HepG2 (cell line): ENCODE data around the gene LEMD1. TPM values are rescaled to one million over a fixed set of nuclear protein-coding genes. Genes with fewer than 3 reads are reported as not detected.

Source experiments
- ARID2 ChIP-seq: sonication (generic); formaldehyde crosslinking; IDR thresholded peaks from 2 replicates; pipeline ENCODE4 v1.8.1; 2022; ENCODE audit warnings: mild to moderate bottlenecking, missing genetic modification reagents, borderline replicate concordance
- ARNT2 ChIP-seq: sonication (generic); formaldehyde crosslinking; IDR thresholded peaks from 2 replicates; pipeline ENCODE4 v1.8.0; 2022; ENCODE audit warnings: mild to moderate bottlenecking, low read depth, missing genetic modification reagents, moderate library complexity
- CBFB ChIP-seq: sonication (generic); formaldehyde crosslinking; IDR thresholded peaks from 2 replicates; pipeline ENCODE4 v1.4.0; 2020; ENCODE audit warnings: missing genetic modification reagents
- CBX1 ChIP-seq: IDR thresholded peaks from one replicate; pipeline ENCODE4 v1.6.1; 2016; ENCODE audit warnings: antibody characterized with exemption, low read depth
- CEBPG ChIP-seq: IDR thresholded peaks from 2 replicates; pipeline ENCODE4 v1.6.1; 2016
- EED ChIP-seq: sonication (generic); formaldehyde crosslinking; IDR thresholded peaks from 2 replicates; pipeline ENCODE4 v1.5.0; 2020; ENCODE audit warnings: mild to moderate bottlenecking, missing genetic modification reagents
- FOSL2 ChIP-seq: sonication (generic); formaldehyde crosslinking; IDR thresholded peaks from 2 replicates; pipeline ENCODE4 v1.4.0; 2020; ENCODE audit warnings: missing genetic modification reagents
- GTF2F1 ChIP-seq: fragments of 150-350 bp; IDR thresholded peaks from 2 replicates; pipeline ENCODE4 v1.6.1; 2014; ENCODE audit warnings: low read length
- HNF1B ChIP-seq: sonication (generic); formaldehyde crosslinking; IDR thresholded peaks from 2 replicates; pipeline ENCODE4 v1.5.1; 2020; ENCODE audit warnings: mild to moderate bottlenecking, moderate library complexity, missing genetic modification reagents
- KDM3A ChIP-seq: IDR thresholded peaks from 2 replicates; pipeline ENCODE4 v1.6.1; 2018; ENCODE audit warnings: low read depth, missing compliant biosample characterization
- KDM5B ChIP-seq: sonication (generic); formaldehyde crosslinking; IDR thresholded peaks from 2 replicates; pipeline ENCODE4 v1.4.0; 2020; ENCODE audit warnings: missing genetic modification reagents, mild to moderate bottlenecking, borderline replicate concordance
- KLF16 ChIP-seq, 2 experiments: sonication (generic) in 1 of 2; formaldehyde crosslinking in 1 of 2; IDR thresholded peaks; 2 replicates each; pipeline versions ENCODE4 v1.6.1 to v1.8.0; 2016 to 2023; ENCODE audit warnings: missing genetic modification reagents in 2 of 2, missing compliant biosample characterization in 1 of 2
- LRRFIP1 ChIP-seq: sonication (generic); formaldehyde crosslinking; conservative IDR thresholded peaks from 2 replicates; pipeline ENCODE4 v1.4.0; 2020; ENCODE audit warnings: missing genetic modification reagents
- MATR3 ChIP-seq: sonication (generic); formaldehyde crosslinking; IDR thresholded peaks from 2 replicates; pipeline ENCODE4 v1.4.0; 2020; ENCODE audit warnings: missing genetic modification reagents
- PLSCR1 ChIP-seq: sonication (generic); formaldehyde crosslinking; IDR thresholded peaks from 2 replicates; pipeline ENCODE4 v1.5.0; 2020; ENCODE audit warnings: missing genetic modification reagents, mild to moderate bottlenecking, borderline replicate concordance
- RNF2 ChIP-seq: fragments of 450-650 bp; conservative IDR thresholded peaks from 2 replicates; pipeline ENCODE4 v1.6.1; 2016; ENCODE audit warnings: low read depth
- SAFB2 ChIP-seq: sonication (generic); formaldehyde crosslinking; IDR thresholded peaks from 2 replicates; pipeline ENCODE4 v1.5.1; 2020; ENCODE audit warnings: missing genetic modification reagents, low read depth, mild to moderate bottlenecking, borderline replicate concordance
- ZBTB7A ChIP-seq: sonication (generic); formaldehyde crosslinking; IDR thresholded peaks from 2 replicates; pipeline ENCODE4 v1.8.0; 2022; ENCODE audit warnings: mild to moderate bottlenecking, missing genetic modification reagents
- ZFP36L2 ChIP-seq: sonication (generic); formaldehyde crosslinking; IDR thresholded peaks from 2 replicates; pipeline ENCODE4 v1.4.0; 2020; ENCODE audit warnings: missing genetic modification reagents
- ZNF124 ChIP-seq: sonication (generic); formaldehyde crosslinking; IDR thresholded peaks from 2 replicates; pipeline ENCODE4 v1.4.0; 2020; ENCODE audit warnings: missing genetic modification reagents
- ZNF326 ChIP-seq: sonication (generic); formaldehyde crosslinking; IDR thresholded peaks from 2 replicates; pipeline ENCODE4 v1.4.0; 2020; ENCODE audit warnings: missing genetic modification reagents, borderline replicate concordance
- ZNF329 ChIP-seq: sonication (generic); formaldehyde crosslinking; IDR thresholded peaks from 2 replicates; pipeline ENCODE4 v1.9.0; 2021; ENCODE audit warnings: low read depth, mild to moderate bottlenecking, missing genetic modification reagents
- ZNF605 ChIP-seq: sonication (generic); formaldehyde crosslinking; IDR thresholded peaks from 2 replicates; pipeline ENCODE4 v1.8.0; 2022; ENCODE audit warnings: mild to moderate bottlenecking, missing genetic modification reagents
- ZNF777 ChIP-seq: sonication (generic); formaldehyde crosslinking; IDR thresholded peaks from 2 replicates; pipeline ENCODE4 v1.4.0; 2020; ENCODE audit warnings: missing genetic modification reagents
- polyA plus RNA-seq, 8 experiments: library from polyadenylated mRNA; depleted of rRNA in 3 of 8; stranded (reverse) in 7 of 8; unstranded in 1 of 8; fragments of >200 nt; fragmentation: Illumina TruSeq in 4 of 8; extraction: Trizol in 4 of 8; gene quantifications; 2 replicates each; pipeline versions ENCODE4 v1.2.1 to v1.2.3, GENCODE V29; 2011 to 2016; ENCODE audit warnings: low read depth in 4 of 8, missing spikeins in 1 of 8, mixed read lengths in 1 of 8; ENCODE audit not compliant: insufficient read depth in 1 of 8
- total RNA-seq, 5 experiments: library from RNA; depleted of rRNA; stranded (reverse); fragments of >200 nt; fragmentation: Illumina TruSeq; extraction: Trizol; gene quantifications; 2 replicates each; pipeline ENCODE4 v1.2.3, GENCODE V29; 2016; ENCODE audit warnings: low read depth in 1 of 5
- TF ChIP-seq, protein P1 (sequence below): sonication (generic); formaldehyde crosslinking; IDR thresholded peaks from 2 replicates; pipeline ENCODE4 v1.5.0; 2020; ENCODE audit warnings: mild to moderate bottlenecking, low read depth, missing genetic modification reagents, borderline replicate concordance

Gene LEMD1
- total and polyA plus RNA-seq, 2 of the 13 experiments (the other 11 are each of a cell fraction or from before 2014, with no cell fraction given), result 1.4 to 2.3 TPM

DNA sequence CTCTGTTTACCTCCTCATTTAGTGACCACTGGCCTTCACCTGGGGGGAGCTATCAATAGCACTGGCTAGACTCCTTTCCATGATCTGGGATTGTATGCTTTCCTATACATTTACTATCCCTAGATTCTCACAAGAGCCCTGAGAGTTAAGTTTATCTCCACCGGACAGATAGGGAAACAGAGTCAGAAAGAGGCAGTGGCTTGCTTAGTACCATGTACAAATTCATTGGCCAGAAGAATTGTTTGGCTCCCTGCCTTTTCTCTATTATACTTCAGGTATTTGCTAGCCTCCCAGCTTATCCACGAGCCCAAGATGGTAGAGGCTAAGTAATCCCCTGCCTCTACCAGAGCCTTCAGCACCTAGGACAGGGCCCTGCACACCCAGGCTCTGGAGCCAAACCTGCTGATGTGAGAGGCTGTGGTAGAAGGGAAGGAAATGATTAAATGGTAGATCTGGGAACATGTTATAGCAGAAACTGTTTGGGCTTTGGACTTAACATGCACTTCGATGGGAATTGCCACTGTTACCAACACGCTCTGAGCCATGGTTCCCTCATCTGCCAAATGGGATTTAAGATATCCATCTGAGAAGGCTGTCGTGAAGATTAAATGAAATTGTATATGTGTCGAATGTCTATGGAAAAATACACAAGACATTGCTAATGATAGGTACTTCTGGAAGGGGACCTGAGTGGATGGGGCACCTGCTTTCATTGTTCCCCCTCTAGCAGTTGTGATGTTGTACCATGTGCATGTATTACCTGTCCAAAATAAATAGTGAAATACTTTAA is 37.1 kb upstream of the LEMD1 start (continued):
- no peak for TF ChIP-seq PLSCR1
- no peak for TF ChIP-seq CBFB (CRISPR knock-in tag)
- TF ChIP-seq KLF16 (CRISPR knock-in tag; IDR thresholded peaks at IDR 0.05), result no peak
- no peak for TF ChIP-seq ARID2 (CRISPR knock-in tag)
- no peak for TF ChIP-seq ZNF777 (CRISPR knock-in tag)
- no peak for TF ChIP-seq ZNF329
- TF ChIP-seq EED, result no peak
- TF ChIP-seq ZNF326 (CRISPR knock-in tag), result no peak
- no peak for TF ChIP-seq MATR3 (CRISPR knock-in tag)
- no peak for TF ChIP-seq RNF2
- no peak for TF ChIP-seq KDM5B (CRISPR knock-in tag)
- TF ChIP-seq FOSL2 (CRISPR knock-in tag), result 0 out of 2 replicates have a peak, but pooled peaks have one; percentile 24
- TF ChIP-seq, protein P1, sequence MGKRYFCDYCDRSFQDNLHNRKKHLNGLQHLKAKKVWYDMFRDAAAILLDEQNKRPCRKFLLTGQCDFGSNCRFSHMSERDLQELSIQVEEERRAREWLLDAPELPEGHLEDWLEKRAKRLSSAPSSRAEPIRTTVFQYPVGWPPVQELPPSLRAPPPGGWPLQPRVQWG (CRISPR knock-in tag), result no peak
- TF ChIP-seq CEBPG, result no peak
- TF ChIP-seq ZNF124 (CRISPR knock-in tag), result no peak
- TF ChIP-seq KDM3A (CRISPR knock-in tag), result no peak
- TF ChIP-seq HNF1B (CRISPR knock-in tag), result no peak
- TF ChIP-seq ARNT2 (CRISPR knock-in tag), result no peak
- TF ChIP-seq LRRFIP1 (CRISPR knock-in tag), result no peak
- no peak for TF ChIP-seq ZNF605 (CRISPR knock-in tag)
- no peak for TF ChIP-seq CBX1
- TF ChIP-seq ZFP36L2 (CRISPR knock-in tag), result no peak
- TF ChIP-seq GTF2F1, result no peak
- no peak for TF ChIP-seq ZBTB7A (CRISPR knock-in tag)
- TF ChIP-seq SAFB2 (CRISPR knock-in tag), result no peak
